GM21367 (cell line): ENCODE measurements around the gene CDH18.

Experiments used
- ATAC-seq: cut with Tn5 transposase; IDR thresholded peaks from one replicate; pipeline ENCODE4 v1.9.1; 2021; ENCODE audit not compliant: unreplicated experiment

The CDH18 gene

GRCh38 chr5:19497229-19497815 is 490.7 kb downstream of the CDH18 start:
- no peak for ATAC-seq

DNA sequence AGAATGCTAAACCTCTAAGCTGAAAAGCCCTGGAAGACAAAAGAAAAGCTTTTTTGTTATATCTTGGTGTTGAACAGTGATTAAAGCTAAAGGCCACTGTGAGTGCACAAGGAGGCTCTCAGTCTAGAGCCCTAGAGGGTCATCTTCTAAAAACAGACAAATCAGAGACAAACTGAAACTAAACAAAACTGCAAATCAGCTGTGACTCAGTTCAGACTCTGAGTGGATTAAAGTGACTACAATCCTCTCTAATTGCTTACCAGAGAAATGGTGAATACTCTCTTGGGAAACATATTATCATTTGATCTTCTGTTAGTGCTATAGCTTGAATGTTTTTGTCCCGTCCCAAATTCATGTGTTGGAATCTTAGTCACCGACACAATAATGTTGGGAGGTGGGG is 491.9 kb downstream of the CDH18 start:
- no peak for ATAC-seq

DNA sequence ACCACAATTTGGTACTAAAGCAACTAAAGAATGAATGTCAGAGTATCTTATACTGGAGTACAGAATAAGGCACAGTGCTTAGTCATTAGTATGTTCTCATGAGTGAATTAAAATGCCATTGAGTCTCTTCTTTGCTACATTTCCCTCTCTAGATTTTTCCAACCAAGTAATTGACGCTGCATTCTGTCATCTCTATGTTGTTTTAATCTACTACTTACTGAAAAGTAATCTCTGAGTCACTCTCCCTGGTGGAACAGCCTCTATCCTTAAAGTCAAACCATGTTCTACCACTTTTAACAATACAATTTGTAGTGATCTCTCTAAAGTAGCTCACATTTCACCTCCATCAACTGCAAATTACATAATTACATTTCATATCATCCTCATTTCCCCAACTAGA is 495.1 kb downstream of the CDH18 start:
- no peak for ATAC-seq

GRCh38 chr5:19488786-19489185 is 499.2 kb downstream of the CDH18 start:
- ATAC-seq = no peak

GRCh38 chr5:19487480-19487879 is 500.5 kb downstream of the CDH18 start:
- ATAC-seq = no peak

DNA sequence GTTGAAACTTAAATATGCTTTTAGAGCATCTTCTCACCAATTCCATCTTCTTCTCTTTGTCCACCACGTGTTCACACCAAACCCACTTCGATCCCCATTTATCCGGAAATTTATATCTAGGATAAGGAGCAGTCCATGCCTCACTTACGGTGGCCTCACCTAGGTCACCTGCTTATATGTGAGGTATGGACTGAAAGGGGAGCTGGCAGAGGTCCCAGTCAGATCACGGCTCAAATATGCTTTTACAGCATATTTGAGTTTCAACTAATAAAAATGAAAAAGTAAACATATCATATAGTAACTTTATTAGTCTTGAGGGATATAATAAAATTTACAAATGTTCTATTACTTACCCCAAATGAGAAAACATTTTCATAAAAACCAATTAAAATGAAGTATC is 508.4 kb downstream of the CDH18 start:
- no peak for ATAC-seq

DNA sequence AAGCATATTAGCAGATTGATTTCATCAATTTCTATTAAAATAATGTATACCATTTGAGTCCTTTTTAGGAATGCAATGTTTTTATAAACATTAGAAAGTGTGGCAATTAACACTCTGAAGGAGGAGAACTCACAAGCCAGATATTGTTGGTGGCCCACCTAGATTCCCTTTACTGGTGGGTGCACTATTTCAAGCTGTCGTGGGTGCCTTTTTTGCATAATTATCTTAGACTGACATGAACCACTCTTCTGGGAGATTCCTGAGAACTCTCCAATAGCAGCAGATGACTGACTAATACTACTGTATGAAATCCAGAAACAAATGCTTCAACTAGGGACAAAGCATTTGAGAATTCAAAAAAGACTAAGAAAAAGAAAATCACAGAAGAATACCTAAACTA is 526.0 kb downstream of the CDH18 start:
- no peak for ATAC-seq

DNA sequence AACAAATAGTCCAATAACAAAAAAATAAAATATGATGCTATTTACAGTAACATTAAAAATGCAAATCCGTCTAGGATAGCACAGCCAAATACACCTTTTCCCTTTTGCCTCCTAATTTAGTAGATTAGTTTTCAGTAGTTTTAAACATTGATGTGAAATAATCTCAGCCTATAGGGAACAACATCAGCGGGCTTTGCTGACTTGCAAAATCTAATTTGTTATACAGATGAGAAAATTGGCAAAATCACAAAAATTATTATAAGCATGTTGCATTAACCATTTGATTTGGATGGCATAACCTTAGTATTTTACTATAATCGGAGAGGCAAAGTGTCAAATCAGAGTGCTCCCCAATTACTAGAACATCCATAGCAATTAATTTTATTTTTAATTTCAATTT is 563.5 kb downstream of the CDH18 start:
- no peak for ATAC-seq
